NCI-H748 treated with DMSO at 0.1 percent for 48 hours (cell line): ENCODE measurements around the gene CTNNBL1.

ENCODE experiments used
- DNase-seq: peaks from one replicate; lab custom pipeline; 2025; lab: John Stamatoyannopoulos, UW

The CTNNBL1 gene

GRCh38 chr20:37777012-37777950, 83.5 kb downstream of the CTNNBL1 start:
- DNase-seq, result no peak

DNA sequence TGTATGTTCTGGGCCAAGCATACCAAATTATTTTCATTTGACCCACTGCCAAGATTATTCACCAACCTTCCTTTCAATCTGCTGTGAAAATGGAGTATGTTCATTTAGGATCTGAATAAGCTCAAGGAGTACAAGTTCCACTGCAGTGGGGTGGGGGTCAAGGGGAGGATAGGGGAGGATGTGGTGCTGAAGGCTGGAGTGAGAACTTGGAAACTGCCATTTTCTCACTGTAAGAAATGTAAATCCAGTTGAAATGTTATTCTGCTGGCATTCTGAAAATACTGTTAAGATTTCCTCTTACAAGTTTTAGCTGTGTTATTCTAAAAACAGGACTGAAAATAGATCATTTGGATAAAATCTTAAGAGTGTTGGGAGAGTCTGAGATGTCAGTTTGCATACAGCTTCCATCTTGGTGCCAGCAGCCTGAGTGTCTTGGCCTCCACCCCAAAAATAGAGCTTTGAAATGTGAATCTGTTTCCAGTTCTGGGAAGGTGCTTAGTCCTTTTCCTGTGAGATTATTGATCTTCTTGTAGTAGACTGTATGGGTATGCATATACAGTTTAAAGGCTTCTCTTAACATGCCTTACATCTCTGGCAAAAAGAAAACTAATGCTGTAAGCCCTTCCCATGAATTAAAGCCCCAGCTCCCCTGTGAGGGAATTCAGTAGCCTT, 84.3 kb downstream of the CTNNBL1 start:
- no peak for DNase-seq

DNA sequence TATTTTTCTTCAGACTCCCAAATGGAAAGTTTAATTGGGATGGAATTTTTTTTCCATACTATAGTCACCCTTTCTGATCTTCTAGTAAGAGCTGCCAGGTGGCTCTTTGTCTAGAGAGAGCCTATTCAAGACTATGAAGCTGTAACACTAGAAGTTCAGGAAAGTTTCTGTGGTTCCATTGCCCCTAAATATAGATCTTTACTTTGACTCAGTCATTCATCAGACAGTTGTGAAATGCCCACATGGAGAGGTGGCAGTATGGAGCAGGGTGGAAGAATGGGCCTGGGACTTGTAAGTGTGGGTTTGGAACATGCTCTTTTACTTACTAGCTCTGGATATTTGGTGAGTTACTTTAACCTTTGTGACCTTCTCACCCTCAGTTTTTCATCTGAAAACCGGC, 87.8 kb downstream of the CTNNBL1 start:
- DNase-seq, result no peak

DNA sequence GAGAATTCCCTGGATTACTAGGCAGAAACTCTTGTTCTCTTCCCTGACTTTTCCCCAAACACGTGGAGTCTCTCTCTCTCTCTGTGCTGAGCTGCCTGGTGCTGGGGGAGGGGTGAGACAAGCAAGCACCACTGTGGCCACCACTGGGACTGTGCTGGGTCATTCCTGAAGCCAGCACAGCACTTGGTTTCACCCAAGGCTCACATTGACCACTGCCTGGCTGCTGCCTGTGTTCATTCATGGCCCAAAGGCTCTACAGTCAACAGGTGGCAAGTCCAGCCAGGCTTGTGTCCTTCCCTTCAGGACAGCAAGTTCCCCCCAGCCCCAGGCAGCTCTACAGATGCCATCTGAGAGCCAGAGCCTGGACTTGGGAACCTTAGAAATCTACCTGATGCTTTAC, 92.2 kb downstream of the CTNNBL1 start:
- no peak for DNase-seq

DNA sequence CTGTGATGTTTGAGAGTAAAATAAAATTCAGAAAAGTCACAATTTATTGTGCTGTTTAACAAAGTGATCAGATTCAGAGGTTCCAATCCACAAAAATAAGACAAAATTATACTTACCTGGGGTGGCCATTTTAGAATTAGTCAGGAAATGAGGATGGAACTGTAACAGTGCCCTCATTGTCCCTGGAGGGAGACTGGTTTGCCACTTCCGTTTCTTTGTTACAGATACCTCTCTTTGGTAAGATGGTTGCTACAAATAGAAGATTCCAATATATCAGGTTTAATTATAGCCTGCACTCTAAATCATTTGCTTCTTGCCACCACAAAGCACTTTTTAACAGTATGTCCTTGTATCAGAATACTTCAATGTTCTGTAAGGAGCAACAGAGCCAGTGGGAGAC, 95.6 kb downstream of the CTNNBL1 start:
- DNase-seq, result no peak

DNA sequence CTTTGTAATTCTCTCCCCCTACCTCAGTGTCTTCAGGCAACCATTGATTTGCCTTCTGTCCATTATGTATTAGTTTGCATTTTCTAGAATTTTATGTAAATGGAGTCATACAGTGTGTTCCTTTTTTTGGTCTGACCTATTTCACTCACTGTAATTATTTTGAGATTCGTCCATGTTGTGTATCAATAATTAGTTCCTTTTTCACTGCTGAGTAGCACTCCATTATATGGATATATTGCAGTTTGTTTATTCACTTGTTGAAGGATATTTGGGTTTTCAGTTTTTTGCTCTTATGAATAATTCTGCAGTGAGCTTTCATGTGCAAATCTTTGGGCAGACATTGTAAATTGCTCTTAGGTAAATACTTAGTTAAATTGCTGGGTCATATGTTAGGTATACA, 97.1 kb downstream of the CTNNBL1 start:
- no peak for DNase-seq

DNA sequence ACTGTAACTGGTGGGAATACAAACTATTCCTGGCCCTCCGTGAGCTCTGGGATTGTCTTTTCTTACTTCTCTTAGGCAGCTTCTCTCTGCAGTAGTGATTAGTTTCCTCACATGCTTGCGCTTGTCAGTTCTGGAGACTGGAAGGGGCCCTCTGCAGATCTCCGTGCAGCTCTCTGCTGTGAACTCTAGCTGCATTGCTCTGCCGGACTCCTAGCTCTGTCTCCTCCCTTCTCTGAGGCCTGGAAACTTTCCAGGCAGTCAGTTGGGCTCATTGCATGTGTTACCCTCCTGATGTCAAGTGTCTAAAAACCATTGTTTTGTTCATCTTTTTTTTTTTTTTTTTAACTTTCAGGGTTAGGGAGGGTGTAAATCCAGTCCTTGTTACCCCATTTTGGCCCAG, 102.3 kb downstream of the CTNNBL1 start:
- DNase-seq, result no peak

GRCh38 chr20:37796733-37797132, 102.9 kb downstream of the CTNNBL1 start:
- no peak for DNase-seq

- no peak for DNase-seq
Observed at GRCh38 chr20:37797669-37798175, 103.9 kb downstream of the CTNNBL1 start.

DNA sequence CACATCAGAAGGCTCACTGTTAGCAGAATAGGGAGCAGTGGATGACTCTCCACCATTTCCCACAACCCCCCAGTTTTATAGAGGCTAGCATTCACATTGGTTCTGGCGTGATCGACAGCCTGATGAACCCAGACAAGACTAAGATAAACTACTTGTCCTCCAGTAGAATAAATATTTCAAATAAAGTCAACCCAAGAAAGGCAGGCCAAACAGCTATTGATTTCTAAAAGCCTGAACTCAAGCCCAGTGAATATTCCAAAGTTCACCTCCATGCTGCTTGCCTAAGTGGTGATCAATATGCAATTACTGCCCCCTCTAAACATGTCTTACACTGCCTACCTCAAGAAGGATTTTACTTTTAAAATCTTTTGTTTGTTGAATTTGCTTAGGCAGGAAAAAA, 104.5 kb downstream of the CTNNBL1 start:
- no peak for DNase-seq

GRCh38 chr20:37800618-37801017, 106.8 kb downstream of the CTNNBL1 start:
- DNase-seq, result no peak

GRCh38 chr20:37801921-37802320, 108.1 kb downstream of the CTNNBL1 start:
- DNase-seq, result no peak

DNA sequence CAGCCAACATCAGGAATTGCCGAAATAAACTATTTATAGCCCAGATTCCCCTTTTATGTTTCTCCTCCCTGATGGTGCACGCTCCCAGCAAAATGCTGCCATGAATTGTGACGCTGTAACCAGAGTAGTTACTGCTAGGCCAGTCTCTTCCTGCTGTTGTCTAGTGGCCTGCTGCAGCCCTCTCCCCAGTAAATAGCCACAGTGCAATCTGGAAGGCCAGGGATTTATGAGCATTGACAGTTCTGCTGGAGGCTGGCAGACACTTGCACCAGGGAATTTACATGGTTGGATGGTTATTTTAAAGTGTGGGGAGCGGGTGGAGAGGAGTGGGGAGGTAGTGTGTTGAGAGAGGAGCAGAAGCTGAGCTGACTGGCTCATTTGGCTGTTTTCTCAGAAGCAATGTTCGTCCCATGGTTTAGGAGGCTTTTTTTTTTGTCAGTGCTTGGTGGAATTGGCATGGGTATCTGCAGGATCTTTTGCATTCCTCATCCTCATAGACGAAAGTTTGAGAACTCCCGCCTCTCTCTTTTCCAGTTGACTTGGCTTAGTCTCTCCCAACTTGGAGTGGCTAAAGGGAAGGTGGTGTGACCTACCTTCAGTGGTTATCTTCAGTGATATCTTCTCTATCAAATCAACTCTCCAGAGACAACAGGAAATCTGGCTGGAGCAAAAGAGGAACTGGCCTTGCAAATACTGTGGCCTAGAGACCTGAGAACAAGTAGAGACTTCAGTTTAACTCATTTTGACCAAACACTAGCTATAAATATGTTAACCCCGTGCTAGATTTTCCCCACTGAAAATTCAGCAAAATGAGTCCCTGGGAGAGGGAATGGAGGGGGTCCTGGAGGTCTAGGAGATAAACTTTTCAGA, 109.8 kb downstream of the CTNNBL1 start:
- no peak for DNase-seq

DNA sequence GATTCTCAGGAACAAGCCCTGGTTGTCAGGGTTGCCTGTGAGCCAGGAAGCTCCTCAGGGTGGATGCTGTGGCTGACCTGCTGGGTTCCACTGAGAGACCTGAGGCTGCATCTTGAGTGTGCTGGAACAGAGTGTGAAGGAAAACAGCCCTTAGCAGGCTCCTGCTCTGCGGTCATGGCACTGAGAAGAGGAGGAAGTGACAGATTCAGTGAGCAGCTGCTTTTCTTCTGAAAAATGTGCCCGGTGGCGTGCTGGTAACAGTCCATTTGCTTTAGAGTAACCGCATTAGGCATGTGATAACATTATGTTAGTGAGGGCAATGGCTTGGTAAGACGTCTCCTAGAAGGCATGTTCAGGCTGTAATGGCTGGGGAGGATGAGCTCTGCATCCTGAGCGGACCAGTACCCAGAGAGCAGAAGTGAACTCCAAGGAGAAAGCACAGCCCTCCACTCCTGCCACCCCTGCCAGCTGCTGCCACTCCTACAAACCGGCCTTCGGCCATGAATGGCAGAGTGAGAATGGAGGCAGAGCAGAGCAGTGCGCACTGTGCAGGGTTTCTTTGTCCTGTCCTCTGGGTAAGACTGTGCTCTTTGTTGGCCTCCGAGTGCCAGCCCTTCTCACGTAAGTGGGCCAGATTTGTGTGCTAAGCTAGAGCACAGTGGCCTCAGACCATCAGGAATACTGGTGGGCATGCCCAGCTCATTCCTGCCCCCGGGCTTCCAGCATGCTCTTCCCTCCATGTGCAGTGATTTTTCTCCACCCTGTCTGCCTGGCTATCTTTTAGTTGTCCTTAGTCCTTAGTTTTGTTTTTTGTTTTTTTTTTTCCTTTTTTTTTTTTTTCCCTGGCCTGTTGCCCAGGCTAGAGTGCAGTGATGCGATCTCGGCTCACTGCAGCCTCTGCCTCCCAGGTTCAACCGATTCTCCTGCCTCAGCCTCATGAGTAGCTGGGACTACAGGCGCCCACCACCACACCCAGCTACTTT, 111.0 kb downstream of the CTNNBL1 start:
- DNase-seq, result no peak

- DNase-seq, result no peak
Observed at GRCh38 chr20:37807471-37808232, 113.8 kb downstream of the CTNNBL1 start.

- DNase-seq, result no peak
Observed at GRCh38 chr20:37808233-37809070, 114.6 kb downstream of the CTNNBL1 start.

- no peak for DNase-seq
Observed at GRCh38 chr20:37810027-37810426, 116.2 kb downstream of the CTNNBL1 start.

GRCh38 chr20:37816003-37816402, 122.2 kb downstream of the CTNNBL1 start:
- DNase-seq, result peak; percentile 84

GRCh38 chr20:37816726-37817125, 122.9 kb downstream of the CTNNBL1 start:
- peak; percentile 2 for DNase-seq
